ENCODE data around the gene CHST9.

CHST9 gene

DNA sequence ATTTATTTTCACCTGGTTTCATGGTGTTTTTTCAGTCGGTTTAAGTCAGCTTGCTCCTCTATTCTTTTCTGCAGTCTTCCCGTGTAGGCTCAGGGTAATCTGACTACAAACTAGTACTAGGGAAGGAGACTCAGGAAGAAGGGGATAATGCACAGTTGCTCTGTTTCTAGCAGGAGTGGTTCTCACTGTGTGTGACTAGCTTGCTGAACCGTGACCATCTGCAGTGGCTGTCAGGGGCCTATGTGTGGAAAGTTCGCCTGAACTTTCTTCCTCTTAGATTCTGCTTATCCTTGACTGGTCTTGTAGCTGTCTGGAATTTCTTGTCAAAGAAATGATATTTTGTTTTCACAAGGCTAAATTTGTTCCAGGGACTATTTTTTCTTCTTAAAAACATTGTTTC is 273.3 kb downstream of the CHST9 start:
- ChIA-PET POLR2A (ENCODE audit: low non-redundant PET) (interaction anchor here (0.6 kb wide), 1 partner anchor 10 kb away, joined by 3 read pairs; no protein-coding TSS in a partner anchor), CTCF (no interaction called here)
- TF ChIP-seq, protein P1, sequence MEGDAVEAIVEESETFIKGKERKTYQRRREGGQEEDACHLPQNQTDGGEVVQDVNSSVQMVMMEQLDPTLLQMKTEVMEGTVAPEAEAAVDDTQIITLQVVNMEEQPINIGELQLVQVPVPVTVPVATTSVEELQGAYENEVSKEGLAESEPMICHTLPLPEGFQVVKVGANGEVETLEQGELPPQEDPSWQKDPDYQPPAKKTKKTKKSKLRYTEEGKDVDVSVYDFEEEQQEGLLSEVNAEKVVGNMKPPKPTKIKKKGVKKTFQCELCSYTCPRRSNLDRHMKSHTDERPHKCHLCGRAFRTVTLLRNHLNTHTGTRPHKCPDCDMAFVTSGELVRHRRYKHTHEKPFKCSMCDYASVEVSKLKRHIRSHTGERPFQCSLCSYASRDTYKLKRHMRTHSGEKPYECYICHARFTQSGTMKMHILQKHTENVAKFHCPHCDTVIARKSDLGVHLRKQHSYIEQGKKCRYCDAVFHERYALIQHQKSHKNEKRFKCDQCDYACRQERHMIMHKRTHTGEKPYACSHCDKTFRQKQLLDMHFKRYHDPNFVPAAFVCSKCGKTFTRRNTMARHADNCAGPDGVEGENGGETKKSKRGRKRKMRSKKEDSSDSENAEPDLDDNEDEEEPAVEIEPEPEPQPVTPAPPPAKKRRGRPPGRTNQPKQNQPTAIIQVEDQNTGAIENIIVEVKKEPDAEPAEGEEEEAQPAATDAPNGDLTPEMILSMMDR (conservative IDR thresholded peaks at IDR 0.05; ENCODE audit: low read depth) = no peak
- H3K27ac ChIP-seq = no peak overlapping the region
- DNase-seq (ENCODE audit: low spot score) = no peak

DNA sequence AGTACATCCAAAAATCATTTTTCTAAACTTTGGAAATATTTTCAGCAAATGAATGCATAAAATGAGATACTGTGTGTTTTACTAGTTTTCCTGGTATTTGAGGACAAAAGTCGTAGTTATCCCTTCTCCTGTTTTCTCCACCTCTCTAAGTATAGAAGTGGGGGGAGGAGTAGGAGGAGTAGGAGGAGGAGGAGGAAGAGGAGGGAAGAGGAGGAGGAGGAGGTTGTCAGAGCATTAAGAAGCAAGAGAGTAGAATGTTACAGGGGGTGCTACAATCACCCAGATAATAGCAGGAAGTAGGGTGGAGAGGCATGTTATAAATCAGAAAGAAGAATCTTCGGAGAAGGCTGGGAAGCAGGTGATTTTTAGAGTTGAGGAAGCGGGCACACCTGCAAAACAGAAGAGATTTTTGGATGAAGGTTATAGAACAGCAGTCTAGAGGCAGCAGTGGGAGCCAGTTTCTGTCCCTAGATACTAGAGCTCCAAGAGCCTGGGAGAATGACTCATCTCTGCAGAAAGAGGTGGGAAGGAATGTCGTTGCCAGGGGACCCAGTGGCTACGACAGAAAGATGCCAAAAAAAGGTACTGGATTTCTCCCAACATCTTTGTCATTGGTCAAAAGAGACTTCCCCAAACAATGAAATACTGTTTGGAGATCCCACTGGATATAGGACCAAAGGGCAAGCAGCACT is 275.4 kb downstream of the CHST9 start:
- no peak for DNase-seq (ENCODE audit: low spot score)
- TF ChIP-seq, protein P1 (conservative IDR thresholded peaks at IDR 0.05; ENCODE audit: low read depth) = no peak
- CTCF ChIA-PET = no interaction called here
- POLR2A ChIA-PET (ENCODE audit: low non-redundant PET) = no interaction called here
- H3K27ac ChIP-seq = no peak overlapping the region

DNA sequence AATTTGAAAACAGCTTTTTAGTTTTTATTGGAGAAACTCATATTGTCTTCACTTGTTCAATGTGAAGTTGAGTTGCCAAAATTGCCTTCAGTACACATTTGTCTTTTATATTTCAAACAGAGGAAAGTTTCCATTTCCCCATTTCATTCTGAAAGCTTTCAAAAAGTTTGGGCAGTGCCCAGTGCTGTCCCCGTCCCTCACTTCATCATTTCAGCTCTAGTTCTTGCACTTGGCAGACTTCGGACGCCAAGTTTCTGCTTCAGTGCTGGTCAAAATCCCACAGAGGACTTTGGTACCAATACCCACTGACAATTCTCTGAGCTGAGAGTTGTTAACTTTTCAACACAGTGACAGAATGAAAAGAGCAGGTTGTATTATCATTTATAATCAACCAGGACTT is 276.2 kb downstream of the CHST9 start:
- TF ChIP-seq, protein P1 (conservative IDR thresholded peaks at IDR 0.05; ENCODE audit: low read depth) = no peak
- ChIA-PET POLR2A (ENCODE audit: low non-redundant PET) (no interaction called here), CTCF (no interaction called here)
- H3K27ac ChIP-seq = no peak overlapping the region
- DNase-seq (ENCODE audit: low spot score) = no peak

DNA sequence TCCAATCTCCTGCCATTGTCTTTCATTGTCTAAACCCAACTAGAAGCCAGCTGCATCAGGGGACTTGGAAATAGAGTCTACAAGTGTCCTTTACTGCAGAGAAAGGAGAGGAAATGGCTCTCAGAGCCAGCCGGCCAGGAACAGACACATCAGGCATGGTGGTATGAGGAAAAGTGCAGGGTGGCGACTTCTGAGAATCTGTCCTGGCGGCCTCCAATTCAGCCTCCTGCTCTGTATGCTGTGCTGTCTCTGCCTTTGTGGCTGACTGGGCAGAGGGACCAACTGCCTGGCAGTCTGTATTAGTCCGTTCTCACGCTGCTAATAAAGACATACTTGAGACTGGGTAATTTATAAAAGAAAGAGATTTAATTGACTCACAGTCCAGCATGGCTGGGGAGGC is 282.8 kb downstream of the CHST9 start:
- CTCF ChIA-PET = no interaction called here
- DNase-seq (ENCODE audit: low spot score) = no peak
- H3K27ac ChIP-seq = no peak overlapping the region
- TF ChIP-seq, protein P1 (conservative IDR thresholded peaks at IDR 0.05; ENCODE audit: low read depth) = no peak
- POLR2A ChIA-PET (ENCODE audit: low non-redundant PET) = interaction anchor here (0.6 kb wide), 1 partner anchor 10 kb away, joined by 3 read pairs; no protein-coding TSS in a partner anchor

DNA sequence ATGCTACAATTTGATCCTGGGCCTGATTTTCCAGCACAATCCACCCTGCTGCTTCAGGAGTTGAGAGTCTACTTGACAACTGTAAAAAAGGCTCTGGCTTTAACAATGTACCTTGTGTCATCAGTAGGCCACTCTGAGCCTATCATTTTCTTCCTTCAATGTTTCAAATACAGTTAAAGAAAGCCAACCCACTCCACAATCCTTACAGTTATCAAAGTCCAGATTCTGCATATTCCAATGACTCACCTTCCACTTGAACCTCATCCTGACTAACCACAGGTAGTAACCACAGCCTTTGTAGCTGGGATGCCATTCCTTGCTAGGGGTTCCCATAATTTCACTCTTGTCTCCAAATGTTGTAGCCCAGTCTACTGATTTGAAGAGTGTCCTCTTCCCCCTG is 284.1 kb downstream of the CHST9 start:
- TF ChIP-seq, protein P1 (conservative IDR thresholded peaks at IDR 0.05; ENCODE audit: low read depth) = no peak
- ChIA-PET CTCF (no interaction called here), POLR2A (ENCODE audit: low non-redundant PET) (no interaction called here)
- H3K27ac ChIP-seq = no peak overlapping the region
- no peak for DNase-seq (ENCODE audit: low spot score)

DNA sequence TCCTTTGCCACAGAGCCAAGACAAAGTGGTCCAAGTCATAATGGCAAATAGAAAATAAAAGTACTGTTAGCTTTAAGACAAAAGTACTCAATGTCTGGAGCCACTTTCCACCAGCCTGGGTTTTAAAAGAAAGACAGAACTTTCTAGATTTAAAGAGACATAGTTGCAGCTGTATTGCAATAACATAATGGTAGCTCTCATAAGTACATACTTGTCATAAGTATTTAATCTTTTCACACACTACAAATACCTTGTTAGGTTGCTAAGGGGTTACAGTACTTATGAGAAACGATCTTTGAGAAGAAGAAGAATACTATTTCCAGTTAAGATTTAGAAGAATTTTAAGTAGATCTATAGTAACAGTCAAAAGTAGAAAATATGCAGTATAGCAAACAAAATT is 290.7 kb downstream of the CHST9 start:
- CTCF ChIA-PET = no interaction called here
- no peak overlapping the region for H3K27ac ChIP-seq
- POLR2A ChIA-PET (ENCODE audit: low non-redundant PET) = no interaction called here
- TF ChIP-seq, protein P1 (conservative IDR thresholded peaks at IDR 0.05; ENCODE audit: low read depth) = no peak
- DNase-seq (ENCODE audit: low spot score) = no peak

Data from RWPE1 (cell line).